Hepatocyte (in vitro differentiated cells): ENCODE measurements around the gene DIRAS1.

ENCODE experiments used
- CTCF ChIP-seq: fragments of 200-600 bp; sonication (generic); IDR thresholded peaks from 2 replicates; pipeline ENCODE4 v1.5.1; 2016; ENCODE audit warnings: antibody characterized with exemption, mild to moderate bottlenecking; ENCODE audit not compliant: poor library complexity
- EZH2 ChIP-seq: fragments of 200-600 bp; sonication (generic); IDR thresholded peaks from 2 replicates; pipeline ENCODE4 v1.6.1; 2016; ENCODE audit warnings: antibody characterized with exemption, mild to moderate bottlenecking, borderline replicate concordance

GRCh38 chr19:2764945-2765344 is 43.8 kb upstream of the DIRAS1 start:
- TF ChIP-seq CTCF (no peak), EZH2 (no peak)
